SH-SY5Y (cell line): Measurements from ENCODE around the gene SYPL2.

Experiments used
- GATA2 ChIP-seq: IDR thresholded peaks from 2 replicates; pipeline ENCODE4 v1.6.1; 2011; ENCODE audit warnings: mild to moderate bottlenecking, low read depth, low read length
- GATA3 ChIP-seq: IDR thresholded peaks from 2 replicates; pipeline ENCODE4 v1.6.1; 2011; ENCODE audit warnings: low read depth, mild to moderate bottlenecking, low read length, moderate library complexity

- no peak for TF ChIP-seq GATA2
- TF ChIP-seq GATA3 = no peak
Observed at GRCh38 chr1:109500941-109501381, 34.6 kb downstream of the SYPL2 start.
